Measurements from ENCODE around the gene WIF1. TPM values are rescaled to one million over a fixed set of nuclear protein-coding genes. Genes with fewer than 3 reads are reported as not detected.

Gene WIF1
- total and polyA plus RNA-seq, 4 donors, result 16.9 to 109 (median 51.0) TPM

- no peak for TF ChIP-seq CTCF (IDR thresholded peaks at IDR 0.05; ENCODE audit: control extremely low read depth, extremely low read depth)
- ATAC-seq (ENCODE audit: insufficient read depth, low FRiP score) (no peak), DNase-seq (no peak)
- no peaks in the 10 kb centered on the region for H3K36me3 ChIP-seq (ENCODE audit: control insufficient read depth in 4 of 4, insufficient read depth in 4 of 4, low read length in 4 of 4)
- no peak overlapping the region for H3K9ac ChIP-seq (ENCODE audit: insufficient read depth in 1 of 2, low read length in 2 of 2)
- 95 to 97% methylated on average over 2 of the region's 2 CpGs for WGBS, 2 donors
- peaks cover 0 to 2% (median 0%) of the 10 kb centered on the region in 4 donors for H3K9me3 ChIP-seq (ENCODE audit: control insufficient read depth in 4 of 4, insufficient read depth in 3 of 4, low read length in 3 of 4)
- H3K4me1 ChIP-seq (ENCODE audit: control insufficient read depth in 5 of 5, insufficient read depth in 5 of 5, low read length in 5 of 5), result peaks cover 0 to 7% (median 0%) of the 10 kb centered on the region in 5 donors
- H3K4me3 ChIP-seq, result no peak overlapping the region
- H3K27me3 ChIP-seq (ENCODE audit: control insufficient read depth in 3 of 3, insufficient read depth in 3 of 3, low read length in 2 of 3), result no peaks in the 10 kb centered on the region
- H3K27ac ChIP-seq (ENCODE audit: low read depth in 1 of 2, low read length in 1 of 2), result no peak overlapping the region
These were observed 115.4 kb downstream of the WIF1 start for GRCh38 chr12:65005716-65006115.

GRCh38 chr12:65004270-65004669 is 116.8 kb downstream of the WIF1 start:
- Histone ChIP-seq H3K4me1 (ENCODE audit: control insufficient read depth in 5 of 5, insufficient read depth in 5 of 5, low read length in 5 of 5) (peaks cover 0 to 9% (median 6%) of the 10 kb centered on the region in 5 donors), H3K36me3 (ENCODE audit: control insufficient read depth in 4 of 4, insufficient read depth in 4 of 4, low read length in 4 of 4) (no peaks in the 10 kb centered on the region), H3K9ac (ENCODE audit: insufficient read depth in 1 of 2, low read length in 2 of 2) (no peak overlapping the region), H3K27me3 (ENCODE audit: control insufficient read depth in 3 of 3, insufficient read depth in 3 of 3, low read length in 2 of 3) (no peaks in the 10 kb centered on the region), H3K9me3 (ENCODE audit: control insufficient read depth in 4 of 4, insufficient read depth in 3 of 4, low read length in 3 of 4) (no peaks in the 10 kb centered on the region), H3K4me3 (no peak overlapping the region), H3K27ac (ENCODE audit: low read depth in 1 of 2, low read length in 1 of 2) (no peak overlapping the region)
- no peak for TF ChIP-seq CTCF (IDR thresholded peaks at IDR 0.05; ENCODE audit: control extremely low read depth, extremely low read depth)
- WGBS, 2 donors, result 76 to 85% methylated on average over 1 of the region's 1 CpG
- no peak for ATAC-seq (ENCODE audit: insufficient read depth, low FRiP score)
- no peak for DNase-seq

Small RNA genes within 50 kb of the gene (small RNA-seq; reads per million reads assigned to genes)
- gene RNU6-166P (ENCODE audit: low replicate concordance), result not detected

Other genes starting within 250 kb of the WIF1 start
- gene LEMD3, start 48.3 kb upstream of the WIF1 start, total RNA-seq, result 10 to 100 TPM; 35.1 to 72.4 TPM
- gene LEMD3, start 48.3 kb upstream of the WIF1 start, polyA plus RNA-seq, result 10 to 100 TPM; 10.2 to 10.9 TPM
- 10 to 100 TPM; 41.4 to 41.5 TPM for gene MSRB3, start 157.4 kb upstream of the WIF1 start, total RNA-seq
- gene MSRB3, start 157.4 kb upstream of the WIF1 start, polyA plus RNA-seq, result 10 to 100 TPM; 11.5 to 15.3 TPM